Measurements from ENCODE around the gene GLIS2. TPM values are rescaled to one million over a fixed set of nuclear protein-coding genes. Genes with fewer than 3 reads are reported as not detected.

Gene GLIS2
- total RNA-seq, 1 experiment from 2014 or later, result 2.1 TPM

- H3K9me2 ChIP-seq (replicated peaks; ENCODE audit: low read length), result no peaks in the 10 kb centered on the region
- no peak overlapping the region for H3K9ac ChIP-seq (ENCODE audit: low read length)
- ChIA-PET CTCF (no interaction called here), POLR2A (ENCODE audit: unreplicated experiment) (no interaction called here)
- DNase-seq (peak; percentile 60), ATAC-seq (peak; percentile 33)
- intact Hi-C loops (cut with micrococcal nuclease), result no loop called here
- peaks cover 9% of the 10 kb centered on the region; the same call in 1 of the 2 replicates for H4K20me1 ChIP-seq (ENCODE audit: low read length)
- no peaks in the 10 kb centered on the region for H3F3A ChIP-seq (ENCODE audit: low read length, unreplicated experiment)
- peak overlapping the region; percentile 39; the same call in 1 of the 2 replicates for H3K27ac ChIP-seq (ENCODE audit: low read length)
- peak overlapping the region; percentile 64 for H3K4me2 ChIP-seq (ENCODE audit: low read length)
- no peaks in the 10 kb centered on the region for H3K27me3 ChIP-seq (ENCODE audit: low read length)
- H3K9me3 ChIP-seq (ENCODE audit: low read length), result no peaks in the 10 kb centered on the region
- no peak overlapping the region for H3K4me3 ChIP-seq (ENCODE audit: low read length)
- TF ChIP-seq, protein P1, sequence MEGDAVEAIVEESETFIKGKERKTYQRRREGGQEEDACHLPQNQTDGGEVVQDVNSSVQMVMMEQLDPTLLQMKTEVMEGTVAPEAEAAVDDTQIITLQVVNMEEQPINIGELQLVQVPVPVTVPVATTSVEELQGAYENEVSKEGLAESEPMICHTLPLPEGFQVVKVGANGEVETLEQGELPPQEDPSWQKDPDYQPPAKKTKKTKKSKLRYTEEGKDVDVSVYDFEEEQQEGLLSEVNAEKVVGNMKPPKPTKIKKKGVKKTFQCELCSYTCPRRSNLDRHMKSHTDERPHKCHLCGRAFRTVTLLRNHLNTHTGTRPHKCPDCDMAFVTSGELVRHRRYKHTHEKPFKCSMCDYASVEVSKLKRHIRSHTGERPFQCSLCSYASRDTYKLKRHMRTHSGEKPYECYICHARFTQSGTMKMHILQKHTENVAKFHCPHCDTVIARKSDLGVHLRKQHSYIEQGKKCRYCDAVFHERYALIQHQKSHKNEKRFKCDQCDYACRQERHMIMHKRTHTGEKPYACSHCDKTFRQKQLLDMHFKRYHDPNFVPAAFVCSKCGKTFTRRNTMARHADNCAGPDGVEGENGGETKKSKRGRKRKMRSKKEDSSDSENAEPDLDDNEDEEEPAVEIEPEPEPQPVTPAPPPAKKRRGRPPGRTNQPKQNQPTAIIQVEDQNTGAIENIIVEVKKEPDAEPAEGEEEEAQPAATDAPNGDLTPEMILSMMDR (conservative IDR thresholded peaks at IDR 0.05; ENCODE audit: low read depth, low read length), result no peak
- TF ChIP-seq EZH2 (IDR thresholded peaks at IDR 0.05; ENCODE audit: low read length, unreplicated experiment) (no peak), EZH2phosphoT487 (IDR thresholded peaks at IDR 0.05; ENCODE audit: borderline replicate concordance, low read length) (no peak)
- H3K36me3 ChIP-seq (ENCODE audit: low read depth, low read length), result no peaks in the 10 kb centered on the region
- H3K4me1 ChIP-seq (ENCODE audit: insufficient read depth, low read length), result peaks cover 50% of the 10 kb centered on the region
- H2AFZ ChIP-seq (ENCODE audit: low read length), result no peak overlapping the region
- BruUV-seq (replicated peaks), result no TSS peak
- H3K79me2 ChIP-seq (ENCODE audit: low read length), result peaks cover 20% of the 10 kb centered on the region
Observed at GRCh38 chr16:4376126-4376892, 60.4 kb downstream of the GLIS2 start.

- H3K79me2 ChIP-seq (ENCODE audit: low read length), result peaks cover 19% of the 10 kb centered on the region
- H3K9ac ChIP-seq (ENCODE audit: low read length), result no peak overlapping the region
- no peak overlapping the region for H3K27ac ChIP-seq (ENCODE audit: low read length)
- H3F3A ChIP-seq (ENCODE audit: low read length, unreplicated experiment), result no peaks in the 10 kb centered on the region
- H3K9me2 ChIP-seq (replicated peaks; ENCODE audit: low read length), result no peaks in the 10 kb centered on the region
- ChIA-PET POLR2A (ENCODE audit: unreplicated experiment) (no interaction called here), CTCF (interaction anchor here (1.0 kb wide), 1 partner anchor 26 kb away, joined by 3 read pairs; no protein-coding TSS in a partner anchor)
- 0 out of 2 replicates have a peak overlapping the region, but pooled peaks have one; percentile 64 for H3K4me2 ChIP-seq (ENCODE audit: low read length)
- H3K9me3 ChIP-seq (ENCODE audit: low read length), result no peaks in the 10 kb centered on the region
- intact Hi-C loops (cut with micrococcal nuclease), result no loop called here
- H3K27me3 ChIP-seq (ENCODE audit: low read length), result no peaks in the 10 kb centered on the region
- no TSS peak for BruUV-seq (replicated peaks)
- no peaks in the 10 kb centered on the region for H3K36me3 ChIP-seq (ENCODE audit: low read depth, low read length)
- H4K20me1 ChIP-seq (ENCODE audit: low read length), result peaks cover 9% of the 10 kb centered on the region; the same call in 1 of the 2 replicates
- ATAC-seq (no peak), DNase-seq (no peak)
- no peak overlapping the region for H2AFZ ChIP-seq (ENCODE audit: low read length)
- no peak overlapping the region for H3K4me3 ChIP-seq (ENCODE audit: low read length)
- peaks cover 47% of the 10 kb centered on the region for H3K4me1 ChIP-seq (ENCODE audit: insufficient read depth, low read length)
- TF ChIP-seq, protein P1 (conservative IDR thresholded peaks at IDR 0.05; ENCODE audit: low read depth, low read length), result no peak
Observed at GRCh38 chr16:4376893-4377572, 61.2 kb downstream of the GLIS2 start.
